ENCODE measurements around the gene CENPX. TPM values are rescaled to one million over a fixed set of nuclear protein-coding genes. Genes with fewer than 3 reads are reported as not detected.
"Not testable (repeated sequence)": the region's sequence is repeated elsewhere in the genome, so short reads cannot be mapped to it uniquely, and the experiment has no call there.

The CENPX gene
- total RNA-seq, 4 donors from 2014 or later, result 52.1 to 144 (median 106) TPM

DNA sequence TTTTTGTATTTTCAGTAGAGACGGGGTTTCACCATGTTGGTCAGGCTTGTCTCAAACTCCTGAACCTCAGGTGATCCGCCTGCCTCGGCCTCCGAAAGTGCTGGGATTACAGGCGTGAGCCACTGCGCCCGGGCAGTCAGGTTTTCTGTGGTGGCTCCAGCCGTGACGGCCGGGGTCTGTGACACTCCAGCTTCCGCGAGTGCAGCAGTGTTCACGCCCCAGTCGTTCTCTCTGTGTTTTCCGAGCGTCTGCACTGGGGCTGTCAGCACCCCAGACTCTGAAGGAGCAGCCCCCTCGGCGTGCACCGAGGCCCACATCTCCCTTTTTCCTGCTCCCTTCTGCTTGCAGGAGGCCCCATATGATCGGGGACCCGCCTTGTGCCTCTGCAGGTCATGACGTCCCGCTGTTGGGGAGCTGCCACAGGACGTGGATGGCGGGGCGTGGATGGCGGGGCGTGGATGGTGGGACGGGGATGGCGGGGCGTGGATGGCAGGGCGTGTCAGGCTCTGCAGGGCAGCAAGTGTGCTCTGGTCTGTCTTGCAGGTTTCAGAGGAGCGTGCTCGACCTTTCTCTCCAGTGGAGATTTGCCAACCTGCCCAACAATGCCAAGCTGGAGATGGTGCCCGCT, 39.6 kb downstream of the CENPX start:
- Histone ChIP-seq H3K9me3 (no peaks in the 10 kb centered on the region), H3K36me3 (peaks cover 0 to 62% (median 14%) of the 10 kb centered on the region in 3 donors), H3K27ac (no peak overlapping the region), H3K27me3 (no peaks in the 10 kb centered on the region), H3K4me1 (peaks cover 6 to 56% (median 8%) of the 10 kb centered on the region in 3 donors), H3K4me3 (no peak overlapping the region)
- intact Hi-C loops (cut with DNase I), result no loop called here
- DNase-seq, result no peak
- 77 to 93% methylated on average over 12 to 19 of the region's 35 CpGs for WGBS, 2 donors
- TF ChIP-seq, protein P1, sequence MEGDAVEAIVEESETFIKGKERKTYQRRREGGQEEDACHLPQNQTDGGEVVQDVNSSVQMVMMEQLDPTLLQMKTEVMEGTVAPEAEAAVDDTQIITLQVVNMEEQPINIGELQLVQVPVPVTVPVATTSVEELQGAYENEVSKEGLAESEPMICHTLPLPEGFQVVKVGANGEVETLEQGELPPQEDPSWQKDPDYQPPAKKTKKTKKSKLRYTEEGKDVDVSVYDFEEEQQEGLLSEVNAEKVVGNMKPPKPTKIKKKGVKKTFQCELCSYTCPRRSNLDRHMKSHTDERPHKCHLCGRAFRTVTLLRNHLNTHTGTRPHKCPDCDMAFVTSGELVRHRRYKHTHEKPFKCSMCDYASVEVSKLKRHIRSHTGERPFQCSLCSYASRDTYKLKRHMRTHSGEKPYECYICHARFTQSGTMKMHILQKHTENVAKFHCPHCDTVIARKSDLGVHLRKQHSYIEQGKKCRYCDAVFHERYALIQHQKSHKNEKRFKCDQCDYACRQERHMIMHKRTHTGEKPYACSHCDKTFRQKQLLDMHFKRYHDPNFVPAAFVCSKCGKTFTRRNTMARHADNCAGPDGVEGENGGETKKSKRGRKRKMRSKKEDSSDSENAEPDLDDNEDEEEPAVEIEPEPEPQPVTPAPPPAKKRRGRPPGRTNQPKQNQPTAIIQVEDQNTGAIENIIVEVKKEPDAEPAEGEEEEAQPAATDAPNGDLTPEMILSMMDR (IDR thresholded peaks at IDR 0.05), result no peak
- TF ChIP-seq POLR2A (IDR thresholded peaks at IDR 0.05), result no peak

DNA sequence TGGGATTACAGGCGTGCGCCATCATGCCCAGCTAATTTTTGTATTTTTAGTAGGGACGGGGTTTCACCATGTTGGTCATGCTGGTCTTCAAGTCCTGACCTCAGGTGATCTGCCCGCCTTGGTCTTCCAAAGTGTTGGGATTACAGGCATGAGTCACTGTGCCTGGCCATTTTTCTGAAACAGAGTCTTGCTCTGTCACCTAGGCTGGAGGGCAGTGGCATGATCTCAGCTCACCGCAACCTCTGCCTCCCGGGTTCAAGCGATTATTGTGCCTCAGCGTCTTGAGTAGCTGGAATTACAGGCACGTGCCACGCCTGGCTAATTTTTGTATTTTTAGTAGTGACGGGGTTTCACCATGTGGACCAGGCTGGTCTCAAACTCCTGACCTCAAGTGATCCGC, 41.2 kb downstream of the CENPX start:
- DNase-seq; intact Hi-C loops (cut with DNase I); H3K27ac ChIP-seq; H3K27me3 ChIP-seq; H3K9me3 ChIP-seq; H3K4me3 ChIP-seq: not testable (repeated sequence)
- H3K36me3 ChIP-seq, result peaks cover 0 to 48% (median 14%) of the 10 kb centered on the region in 3 donors
- H3K4me1 ChIP-seq, result peaks cover 10 to 57% (median 14%) of the 10 kb centered on the region in 3 donors
- 91% methylated on average over 11 to 12 of the region's 12 CpGs for WGBS, 2 donors

DNA sequence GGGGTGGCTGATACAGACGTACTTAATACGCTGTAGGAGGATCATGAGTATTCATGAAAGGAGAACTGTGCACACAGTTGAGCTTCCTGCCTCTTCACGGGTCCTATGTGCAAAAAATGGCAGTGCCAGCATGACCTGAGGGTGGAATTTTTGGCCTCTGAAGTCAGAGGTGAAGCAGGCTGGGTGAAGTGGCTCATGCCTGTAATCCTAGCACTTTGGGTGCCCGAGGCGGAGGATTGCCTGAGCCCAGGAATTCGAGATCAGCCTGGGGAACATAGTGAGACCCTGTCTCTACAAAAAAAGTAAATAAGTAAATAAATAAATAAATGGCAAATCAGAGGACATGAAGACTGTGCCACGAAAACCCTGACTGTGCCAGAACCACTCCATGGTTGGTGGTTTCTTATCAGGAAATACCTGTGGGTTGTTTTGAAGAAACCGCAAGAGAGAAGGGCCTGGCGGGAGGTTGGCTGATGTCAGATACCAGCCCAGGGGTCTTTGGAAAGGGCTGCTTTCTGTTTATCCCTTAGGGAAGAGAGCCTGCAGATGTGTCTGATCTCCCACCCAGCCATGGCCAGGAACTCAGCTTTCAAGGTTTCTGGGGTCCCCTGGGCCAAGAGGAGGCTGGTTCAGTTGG, 41.9 kb downstream of the CENPX start:
- TF ChIP-seq, protein P1 (IDR thresholded peaks at IDR 0.05), result no peak
- no peak for TF ChIP-seq POLR2A (IDR thresholded peaks at IDR 0.05)
- H3K27ac ChIP-seq, result no peak overlapping the region

DNA sequence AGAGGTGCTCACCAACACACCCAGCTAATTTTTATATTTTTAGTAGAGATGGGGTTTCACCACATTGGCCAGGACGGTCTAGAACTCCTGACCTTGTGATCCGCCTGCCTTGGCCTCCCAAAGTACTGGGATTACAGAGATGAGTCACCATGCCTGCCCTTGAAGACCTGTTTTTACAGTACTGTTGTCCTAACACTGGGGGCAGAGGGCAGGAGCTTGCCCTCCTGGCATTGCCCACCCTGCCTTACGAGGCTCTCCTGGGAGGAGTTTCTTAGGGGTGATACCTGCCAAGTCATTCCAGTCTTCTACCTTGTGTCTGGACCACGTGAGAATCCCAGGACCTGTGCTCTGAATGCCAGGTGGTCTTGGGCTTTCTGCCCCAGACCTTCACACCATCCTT, 42.6 kb downstream of the CENPX start:
- Histone ChIP-seq H3K27me3 (no peaks in the 10 kb centered on the region), H3K36me3 (peaks cover 0 to 34% (median 2%) of the 10 kb centered on the region in 3 donors), H3K4me1 (peaks cover 14 to 63% (median 15%) of the 10 kb centered on the region in 3 donors), H3K9me3 (no peaks in the 10 kb centered on the region), H3K4me3 (no peak overlapping the region), H3K27ac (no peak overlapping the region)
- intact Hi-C loops (cut with DNase I), result no loop called here
- TF ChIP-seq POLR2A (IDR thresholded peaks at IDR 0.05), result no peak
- TF ChIP-seq, protein P1 (IDR thresholded peaks at IDR 0.05), result no peak
- no peak for DNase-seq
- 77 to 85% methylated on average over 3 to 4 of the region's 4 CpGs for WGBS, 2 donors

More for the DNA sequence above, 41.9 kb downstream of the CENPX start:
- DNase-seq, result no peak
- Histone ChIP-seq H3K36me3 (peaks cover 0 to 41% (median 9%) of the 10 kb centered on the region in 3 donors), H3K4me3 (no peak overlapping the region), H3K4me1 (peaks cover 14 to 63% (median 15%) of the 10 kb centered on the region in 3 donors), H3K27me3 (no peaks in the 10 kb centered on the region), H3K9me3 (no peaks in the 10 kb centered on the region)
- intact Hi-C loops (cut with DNase I), result no loop called here
- 65 to 72% methylated on average over 9 of the region's 9 CpGs for WGBS, 2 donors

GRCh38 chr17:81978524-81979298, 44.0 kb downstream of the CENPX start:
- WGBS, 2 donors, result 75 to 89% methylated on average over 14 to 24 of the region's 27 CpGs
- intact Hi-C loops (cut with DNase I), result no loop called here
- H3K4me3 ChIP-seq, result peak overlapping the region; percentile 76 to 91 (median 82)

More at GRCh38 chr17:81978524-81979298, 44.0 kb downstream of the CENPX start:
- TF ChIP-seq, protein P1 (IDR thresholded peaks at IDR 0.05), result no peak
- no peak for TF ChIP-seq POLR2A (IDR thresholded peaks at IDR 0.05)
- DNase-seq, result no peak
- peaks cover 0 to 5% (median 0%) of the 10 kb centered on the region in 3 donors for H3K9me3 ChIP-seq
- H3K36me3 ChIP-seq, result peaks cover 0 to 20% (median 0%) of the 10 kb centered on the region in 3 donors
- H3K4me1 ChIP-seq, result peaks cover 14 to 59% (median 15%) of the 10 kb centered on the region in 3 donors
- no peaks in the 10 kb centered on the region for H3K27me3 ChIP-seq
- H3K27ac ChIP-seq, result peak overlapping the region in 2 of 4 donors; percentile 93 to 95

Measured in esophagus squamous epithelium (tissue), 5 donors.